GM23338 (cell line): ENCODE results near the gene XPO6.

Source experiments
- CREB1 ChIP-seq: fragments of 250-450 bp; sonication (Bioruptor Pico); IDR thresholded peaks from 2 replicates; pipeline ENCODE4 v1.5.0; 2020; ENCODE audit warnings: low read depth, mild to moderate bottlenecking, moderate library complexity
- CTCF ChIP-seq, 2 experiments: fragments of 200-600 bp in 1 of 2; sonication (generic) in 1 of 2; conservative IDR thresholded peaks; 2 replicates each; pipeline versions ENCODE4 v1.5.1 to v1.6.1; 2016 to 2017; ENCODE audit warnings: antibody characterized with exemption in 2 of 2, low read depth in 2 of 2, mild to moderate bottlenecking in 2 of 2, moderate library complexity in 1 of 2
- ETS1 ChIP-seq: IDR thresholded peaks from 2 replicates; pipeline ENCODE4 v1.6.1; 2016; ENCODE audit warnings: antibody characterized with exemption
- EZH2 ChIP-seq: fragments of 200-600 bp; sonication (generic); IDR thresholded peaks from one replicate; pipeline ENCODE4 v1.8.0; 2017; ENCODE audit warnings: antibody characterized with exemption, mild to moderate bottlenecking, low read depth; ENCODE audit not compliant: unreplicated experiment
- EZH2phosphoT487 ChIP-seq: fragments of 200-600 bp; sonication (generic); IDR thresholded peaks from one replicate; pipeline ENCODE4 v1.8.1; 2018; ENCODE audit warnings: antibody characterized with exemption; ENCODE audit not compliant: unreplicated experiment
- JUNB ChIP-seq: IDR thresholded peaks from one replicate; pipeline ENCODE4 v1.6.1; 2016; ENCODE audit warnings: antibody characterized with exemption; ENCODE audit not compliant: unreplicated experiment
- NANOG ChIP-seq: IDR thresholded peaks from 2 replicates; pipeline ENCODE4 v1.6.1; 2016; ENCODE audit warnings: antibody characterized with exemption, borderline replicate concordance
- POLR2AphosphoS5 ChIP-seq: IDR thresholded peaks from 2 replicates; pipeline ENCODE4 v1.6.1; 2016; ENCODE audit warnings: antibody characterized with exemption, low read depth
- REST ChIP-seq: IDR thresholded peaks from one replicate; pipeline ENCODE4 v1.6.1; 2018; ENCODE audit warnings: antibody characterized with exemption; ENCODE audit not compliant: unreplicated experiment
- STAT1 ChIP-seq: IDR thresholded peaks from one replicate; pipeline ENCODE4 v1.6.1; 2016; ENCODE audit warnings: antibody characterized with exemption; ENCODE audit not compliant: unreplicated experiment
- ZNF462 ChIP-seq: fragments of 250-450 bp; sonication (Bioruptor Pico); IDR thresholded peaks from 2 replicates; pipeline ENCODE4 v1.5.0; 2020; ENCODE audit warnings: mild to moderate bottlenecking, moderate library complexity

- TF ChIP-seq CTCF (conservative IDR thresholded peaks at IDR 0.05; ENCODE audit: low read depth in 2 of 2) (no peak), STAT1 (no peak), ZNF462 (no peak), EZH2 (no peak), POLR2AphosphoS5 (no peak), ETS1 (no peak), EZH2phosphoT487 (no peak), CREB1 (no peak), JUNB (no peak), NANOG (no peak), REST (no peak)
Measured at GRCh38 chr16:28182183-28182582, 29.6 kb downstream of the XPO6 start.
